Mononuclear cell (primary cell): ENCODE data around the gene HIVEP2. TPM values are rescaled to one million over a fixed set of nuclear protein-coding genes. Genes with fewer than 3 reads are reported as not detected.

Experiments
- H3K27me3 ChIP-seq: 2 replicates; pipeline ENCODE4 v1.6.0; 2011; ENCODE audit warnings: low read length, control low read depth; ENCODE audit not compliant: insufficient read depth
- H3K4me1 ChIP-seq: 2 replicates; pipeline ENCODE4 v1.5.1; 2011; ENCODE audit warnings: mild to moderate bottlenecking, low read length, control low read depth; ENCODE audit not compliant: insufficient read depth
- H3K4me3 ChIP-seq: 2 replicates; pipeline ENCODE4 v1.5.1; 2011; ENCODE audit warnings: mild to moderate bottlenecking, low read length, moderate library complexity
- H3K9me3 ChIP-seq: 2 replicates; pipeline ENCODE4 v1.5.1; 2011; ENCODE audit warnings: low read depth, mild to moderate bottlenecking, control low read depth, low read length
- total RNA-seq: library from RNA; depleted of rRNA; stranded (reverse); fragments of >200 nt; gene quantifications from one replicate; pipeline ENCODE4 v1.2.3, GENCODE V29; 2012

HIVEP2 gene
- total RNA-seq, 1 donor, result 32.0 TPM

GRCh38 chr6:142751452-142751851 lies 193.5 kb downstream of the HIVEP2 start:
- Histone ChIP-seq H3K9me3 (no peaks in the 10 kb centered on the region), H3K27me3 (no peaks in the 10 kb centered on the region), H3K4me1 (no peaks in the 10 kb centered on the region), H3K4me3 (no peak overlapping the region)

GRCh38 chr6:142750998-142751397 lies 194.0 kb downstream of the HIVEP2 start:
- no peaks in the 10 kb centered on the region for H3K9me3 ChIP-seq
- no peak overlapping the region for H3K4me3 ChIP-seq
- no peaks in the 10 kb centered on the region for H3K27me3 ChIP-seq
- no peaks in the 10 kb centered on the region for H3K4me1 ChIP-seq

- no peaks in the 10 kb centered on the region for H3K9me3 ChIP-seq
- no peaks in the 10 kb centered on the region for H3K4me1 ChIP-seq
- H3K27me3 ChIP-seq, result no peaks in the 10 kb centered on the region
- H3K4me3 ChIP-seq, result no peak overlapping the region
These were observed 195.4 kb downstream of the HIVEP2 start for GRCh38 chr6:142749556-142749955.

- Histone ChIP-seq H3K27me3 (no peaks in the 10 kb centered on the region), H3K4me1 (no peaks in the 10 kb centered on the region), H3K9me3 (no peaks in the 10 kb centered on the region), H3K4me3 (no peak overlapping the region)
These were observed 198.5 kb downstream of the HIVEP2 start for GRCh38 chr6:142746524-142746923.

- H3K4me3 ChIP-seq, result no peak overlapping the region
- no peaks in the 10 kb centered on the region for H3K9me3 ChIP-seq
- no peaks in the 10 kb centered on the region for H3K27me3 ChIP-seq
- no peaks in the 10 kb centered on the region for H3K4me1 ChIP-seq
These were observed 200.1 kb downstream of the HIVEP2 start for GRCh38 chr6:142744836-142745235.

GRCh38 chr6:142740449-142740848 lies 204.5 kb downstream of the HIVEP2 start:
- no peak overlapping the region for H3K4me3 ChIP-seq
- H3K4me1 ChIP-seq, result no peaks in the 10 kb centered on the region
- no peaks in the 10 kb centered on the region for H3K9me3 ChIP-seq
- H3K27me3 ChIP-seq, result no peaks in the 10 kb centered on the region

GRCh38 chr6:142738731-142739130 lies 206.2 kb downstream of the HIVEP2 start:
- no peaks in the 10 kb centered on the region for H3K27me3 ChIP-seq
- H3K4me3 ChIP-seq, result no peak overlapping the region
- H3K4me1 ChIP-seq, result no peaks in the 10 kb centered on the region
- H3K9me3 ChIP-seq, result no peaks in the 10 kb centered on the region

- Histone ChIP-seq H3K4me1 (no peaks in the 10 kb centered on the region), H3K4me3 (no peak overlapping the region), H3K9me3 (no peaks in the 10 kb centered on the region), H3K27me3 (no peaks in the 10 kb centered on the region)
These were observed 207.0 kb downstream of the HIVEP2 start for GRCh38 chr6:142738035-142738396.

- Histone ChIP-seq H3K9me3 (no peaks in the 10 kb centered on the region), H3K4me1 (no peaks in the 10 kb centered on the region), H3K4me3 (no peak overlapping the region), H3K27me3 (no peaks in the 10 kb centered on the region)
These were observed 207.5 kb downstream of the HIVEP2 start for GRCh38 chr6:142737368-142738034.

GRCh38 chr6:142735204-142735603 lies 209.8 kb downstream of the HIVEP2 start:
- no peaks in the 10 kb centered on the region for H3K4me1 ChIP-seq
- no peak overlapping the region for H3K4me3 ChIP-seq
- H3K27me3 ChIP-seq, result no peaks in the 10 kb centered on the region
- H3K9me3 ChIP-seq, result no peaks in the 10 kb centered on the region

- peaks cover 15% of the 10 kb centered on the region for H3K4me1 ChIP-seq
- no peak overlapping the region for H3K4me3 ChIP-seq
- no peaks in the 10 kb centered on the region for H3K27me3 ChIP-seq
- H3K9me3 ChIP-seq, result no peaks in the 10 kb centered on the region
These were observed 212.2 kb downstream of the HIVEP2 start for GRCh38 chr6:142732790-142733189.

- Histone ChIP-seq H3K9me3 (no peaks in the 10 kb centered on the region), H3K4me3 (no peak overlapping the region), H3K27me3 (no peaks in the 10 kb centered on the region), H3K4me1 (peaks cover 15% of the 10 kb centered on the region)
These were observed 213.4 kb downstream of the HIVEP2 start for GRCh38 chr6:142731611-142732010.

GRCh38 chr6:142729618-142730017 lies 215.4 kb downstream of the HIVEP2 start:
- no peaks in the 10 kb centered on the region for H3K27me3 ChIP-seq
- no peak overlapping the region for H3K4me3 ChIP-seq
- H3K4me1 ChIP-seq, result peaks cover 22% of the 10 kb centered on the region
- H3K9me3 ChIP-seq, result no peaks in the 10 kb centered on the region

- Histone ChIP-seq H3K9me3 (no peaks in the 10 kb centered on the region), H3K4me3 (no peak overlapping the region), H3K4me1 (peaks cover 23% of the 10 kb centered on the region), H3K27me3 (no peaks in the 10 kb centered on the region)
These were observed 216.0 kb downstream of the HIVEP2 start for GRCh38 chr6:142728910-142729481.

GRCh38 chr6:142728364-142728763 lies 216.6 kb downstream of the HIVEP2 start:
- H3K9me3 ChIP-seq, result no peaks in the 10 kb centered on the region
- H3K4me3 ChIP-seq, result no peak overlapping the region
- peaks cover 23% of the 10 kb centered on the region for H3K4me1 ChIP-seq
- no peaks in the 10 kb centered on the region for H3K27me3 ChIP-seq

- peaks cover 38% of the 10 kb centered on the region for H3K4me1 ChIP-seq
- H3K4me3 ChIP-seq, result no peak overlapping the region
- H3K9me3 ChIP-seq, result no peaks in the 10 kb centered on the region
- no peaks in the 10 kb centered on the region for H3K27me3 ChIP-seq
These were observed 218.4 kb downstream of the HIVEP2 start for GRCh38 chr6:142726616-142727015.
